Smooth muscle cell (in vitro differentiated cells): ENCODE results near the gene THADA. TPM values are rescaled to one million over a fixed set of nuclear protein-coding genes. Genes with fewer than 3 reads are reported as not detected.

ENCODE experiments used
- DNase-seq: peaks from one replicate; lab custom pipeline; 2025; ENCODE audit not compliant: unreplicated experiment; lab: John Stamatoyannopoulos, UW
- H2AFZ ChIP-seq: fragments of 200-600 bp; sonication (generic); 2 replicates; pipeline ENCODE4 v1.6.0; 2016; ENCODE audit warnings: antibody characterized with exemption, low read depth, mild to moderate bottlenecking
- H3F3A ChIP-seq: fragments of 200-600 bp; sonication (generic); 2 replicates; pipeline ENCODE4 v1.6.0; 2017; ENCODE audit warnings: antibody characterized with exemption, low read depth
- H3K27ac ChIP-seq: fragments of 200-600 bp; sonication (generic); 2 replicates; pipeline ENCODE4 v1.5.1; 2016; ENCODE audit warnings: low read depth, mild to moderate bottlenecking
- H3K27me3 ChIP-seq: fragments of 200-600 bp; sonication (generic); 2 replicates; pipeline ENCODE4 v1.6.1; 2016; ENCODE audit warnings: low read depth, mild to moderate bottlenecking
- H3K36me3 ChIP-seq: fragments of 200-600 bp; sonication (generic); 2 replicates; pipeline ENCODE4 v1.5.1; 2016; ENCODE audit warnings: low read depth
- H3K4me1 ChIP-seq: fragments of 200-600 bp; sonication (generic); 2 replicates; pipeline ENCODE4 v1.5.1; 2016; ENCODE audit warnings: low read depth
- H3K4me2 ChIP-seq: fragments of 200-600 bp; sonication (generic); 2 replicates; pipeline ENCODE4 v1.6.0; 2016; ENCODE audit warnings: mild to moderate bottlenecking
- H3K4me3 ChIP-seq: fragments of 200-600 bp; sonication (generic); 2 replicates; pipeline ENCODE4 v1.5.1; 2016; ENCODE audit warnings: mild to moderate bottlenecking
- H3K79me2 ChIP-seq: fragments of 200-600 bp; sonication (generic); 2 replicates; pipeline ENCODE4 v1.6.0; 2016; ENCODE audit warnings: low read depth, mild to moderate bottlenecking
- H3K9ac ChIP-seq: fragments of 200-600 bp; sonication (generic); 2 replicates; pipeline ENCODE4 v1.6.0; 2016; ENCODE audit warnings: low read depth
- H3K9me3 ChIP-seq: fragments of 200-600 bp; sonication (generic); replicated peaks from 2 replicates; pipeline ENCODE4 v1.5.1; 2016; ENCODE audit warnings: low read depth
- H4K20me1 ChIP-seq: fragments of 200-600 bp; sonication (generic); 2 replicates; pipeline ENCODE4 v1.6.0; 2016; ENCODE audit warnings: low read depth
- CTCF ChIP-seq: fragments of 200-600 bp; sonication (generic); IDR thresholded peaks from 2 replicates; pipeline ENCODE4 v1.5.1; 2017; ENCODE audit warnings: borderline replicate concordance, mild to moderate bottlenecking, antibody characterized with exemption; ENCODE audit not compliant: insufficient read depth, poor library complexity, severe bottlenecking
- WGBS: methylation state at CpG from one replicate; pipeline ENCODE4 v1.1.7; 2016; ENCODE audit warnings: low lambda C conversion rate; 5-methylcytosine and 5-hydroxymethylcytosine counted together
- polyA plus RNA-seq: library from polyadenylated mRNA; unstranded; fragments of >200 nt; fragmentation: Nextera tagmentation; extraction: Ambion mirVana; gene quantifications from 2 replicates; pipeline ENCODE4 v1.2.1, GENCODE V29; 2016
- total RNA-seq: library from RNA; depleted of rRNA; stranded (reverse); fragments of >200 nt; gene quantifications from 2 replicates; pipeline ENCODE4 v1.2.3, GENCODE V29; 2014

THADA gene
- total and polyA plus RNA-seq, 2 experiments from 2014 or later: 11.3 to 20.9 TPM

GRCh38 chr2:43201497-43201896 lies 394.3 kb downstream of the THADA start:
- Histone ChIP-seq H3K79me2 (no peaks in the 10 kb centered on the region), H4K20me1 (no peaks in the 10 kb centered on the region), H3K4me2 (no peak overlapping the region), H3K36me3 (no peaks in the 10 kb centered on the region), H2AFZ (no peak overlapping the region), H3K27me3 (no peaks in the 10 kb centered on the region), H3F3A (no peaks in the 10 kb centered on the region), H3K27ac (no peak overlapping the region), H3K4me1 (no peaks in the 10 kb centered on the region), H3K4me3 (no peak overlapping the region), H3K9ac (no peak overlapping the region), H3K9me3 (no peaks in the 10 kb centered on the region)
- 89% methylated on average over 4 of the region's 4 CpGs for WGBS
- TF ChIP-seq CTCF: no peak
- DNase-seq: no peak

GRCh38 chr2:43201016-43201415 lies 394.8 kb downstream of the THADA start:
- Histone ChIP-seq H3K4me1 (no peaks in the 10 kb centered on the region), H3K9me3 (no peaks in the 10 kb centered on the region), H2AFZ (no peak overlapping the region), H4K20me1 (no peaks in the 10 kb centered on the region), H3K79me2 (no peaks in the 10 kb centered on the region), H3F3A (no peaks in the 10 kb centered on the region), H3K4me3 (no peak overlapping the region), H3K27ac (no peak overlapping the region), H3K9ac (no peak overlapping the region), H3K36me3 (no peaks in the 10 kb centered on the region), H3K27me3 (no peaks in the 10 kb centered on the region), H3K4me2 (no peak overlapping the region)
- WGBS: 94% methylated on average over 7 of the region's 7 CpGs
- TF ChIP-seq CTCF: no peak
- no peak for DNase-seq

GRCh38 chr2:43199492-43200488 lies 396.0 kb downstream of the THADA start:
- no peak for DNase-seq
- TF ChIP-seq CTCF: no peak
- Histone ChIP-seq H3K4me3 (no peak overlapping the region), H3F3A (no peaks in the 10 kb centered on the region), H4K20me1 (no peaks in the 10 kb centered on the region), H3K79me2 (no peaks in the 10 kb centered on the region), H3K9me3 (no peaks in the 10 kb centered on the region), H3K27me3 (no peaks in the 10 kb centered on the region), H3K4me2 (no peak overlapping the region), H3K4me1 (no peaks in the 10 kb centered on the region), H2AFZ (no peak overlapping the region), H3K36me3 (no peaks in the 10 kb centered on the region), H3K27ac (no peak overlapping the region), H3K9ac (no peak overlapping the region)
- WGBS: 68% methylated on average over 16 of the region's 16 CpGs
